NCI-H748 (cell line): ENCODE measurements around the gene TBC1D20.
A peak's percentile ranks its signal among the peaks of the same experiment; 100 is the strongest.
"Not testable (repeated sequence)": the region's sequence is repeated elsewhere in the genome, so short reads cannot be mapped to it uniquely, and the experiment has no call there.

Experiments
- DNase-seq: peaks from one replicate; lab custom pipeline; 2025; ENCODE audit not compliant: unreplicated experiment; lab: John Stamatoyannopoulos, UW

The TBC1D20 gene

GRCh38 chr20:476561-477249 lies 14.4 kb upstream of the TBC1D20 start:
- not testable (repeated sequence) for DNase-seq

- DNase-seq, result no peak
Observed at GRCh38 chr20:475463-476357, 13.4 kb upstream of the TBC1D20 start.

- no peak for DNase-seq
Observed at GRCh38 chr20:474581-474980, 12.2 kb upstream of the TBC1D20 start.

- no peak for DNase-seq
Observed at GRCh38 chr20:472889-473292, 10.6 kb upstream of the TBC1D20 start.

- DNase-seq, result no peak
Observed at GRCh38 chr20:472137-472846, 10.0 kb upstream of the TBC1D20 start.

GRCh38 chr20:469746-470490 lies 7.6 kb upstream of the TBC1D20 start:
- no peak for DNase-seq

- no peak for DNase-seq
Observed at GRCh38 chr20:467755-468154, 5.4 kb upstream of the TBC1D20 start.

- peak; percentile 81 for DNase-seq
Observed at GRCh38 chr20:461254-462198, 807 bp downstream of the TBC1D20 start.

- DNase-seq, result no peak
Observed at GRCh38 chr20:460707-461106, 1.6 kb downstream of the TBC1D20 start.

GRCh38 chr20:460180-460579 lies 2.2 kb downstream of the TBC1D20 start:
- DNase-seq, result no peak

GRCh38 chr20:458776-459175 lies 3.6 kb downstream of the TBC1D20 start:
- DNase-seq, result no peak

GRCh38 chr20:454951-455350 lies 7.4 kb downstream of the TBC1D20 start:
- no peak for DNase-seq

- DNase-seq, result not testable (repeated sequence)
Observed at GRCh38 chr20:452021-452420, 10.3 kb downstream of the TBC1D20 start.

GRCh38 chr20:445514-446336 lies 16.6 kb downstream of the TBC1D20 start:
- DNase-seq, result peak; percentile 23

- no peak for DNase-seq
Observed at GRCh38 chr20:444862-445426, 17.4 kb downstream of the TBC1D20 start.

GRCh38 chr20:444117-444516 lies 18.2 kb downstream of the TBC1D20 start:
- no peak for DNase-seq

- DNase-seq, result no peak
Observed at GRCh38 chr20:443223-443775, 19.0 kb downstream of the TBC1D20 start.

GRCh38 chr20:440636-441035 lies 21.7 kb downstream of the TBC1D20 start:
- no peak for DNase-seq
